Trophoblast cell (in vitro differentiated cells and primary cell): ENCODE results near the gene MAP2K6.

Source experiments
- DNase-seq, 2 donors: peaks; one replicate each; pipeline ENCODE4 v3.0.0-alpha.2; 2016
- H2AFZ ChIP-seq: 2 replicates; pipeline ENCODE4 v1.6.1; 2013; ENCODE audit warnings: low read length, moderate library complexity, mild to moderate bottlenecking; ENCODE audit not compliant: insufficient read depth, poor library complexity
- H2AK5ac ChIP-seq: 2 replicates; pipeline ENCODE4 v1.6.1; 2013; ENCODE audit warnings: mild to moderate bottlenecking, low read length
- H2BK120ac ChIP-seq: 2 replicates; pipeline ENCODE4 v1.6.1; 2013; ENCODE audit warnings: low read length, mild to moderate bottlenecking, moderate library complexity; ENCODE audit not compliant: insufficient read depth, poor library complexity
- H2BK12ac ChIP-seq: 2 replicates; pipeline ENCODE4 v1.6.1; 2013; ENCODE audit warnings: mild to moderate bottlenecking, low read length, moderate library complexity
- H2BK5ac ChIP-seq: 2 replicates; pipeline ENCODE4 v1.6.1; 2013; ENCODE audit warnings: low read length, low read depth, moderate library complexity, mild to moderate bottlenecking; ENCODE audit not compliant: poor library complexity
- H3K14ac ChIP-seq: 2 replicates; pipeline ENCODE4 v1.6.1; 2013; ENCODE audit warnings: mild to moderate bottlenecking, low read length
- H3K18ac ChIP-seq: 2 replicates; pipeline ENCODE4 v1.6.1; 2013; ENCODE audit warnings: mild to moderate bottlenecking, low read length
- H3K23ac ChIP-seq: 2 replicates; pipeline ENCODE4 v1.6.1; 2013; ENCODE audit warnings: low read length
- H3K27ac ChIP-seq: 2 replicates; pipeline ENCODE4 v1.5.1; 2013; ENCODE audit warnings: low read depth, mild to moderate bottlenecking, inconsistent platforms, low read length, moderate library complexity
- H3K27me3 ChIP-seq: 2 replicates; pipeline ENCODE4 v1.6.1; 2013; ENCODE audit warnings: inconsistent platforms, mild to moderate bottlenecking, low read length, moderate library complexity; ENCODE audit not compliant: insufficient read depth
- H3K36me3 ChIP-seq, 2 experiments: 1 replicate in 1 of 2; 2 replicates in 1 of 2; pipeline ENCODE4 v1.6.1; 2013; ENCODE audit warnings: low read length in 2 of 2, mild to moderate bottlenecking in 2 of 2, moderate library complexity in 1 of 2; ENCODE audit not compliant: insufficient read depth in 2 of 2, control insufficient read depth in 1 of 2
- H3K4ac ChIP-seq: 2 replicates; pipeline ENCODE4 v1.6.1; 2013; ENCODE audit warnings: low read depth, mild to moderate bottlenecking, low read length, moderate library complexity
- H3K4me1 ChIP-seq, 2 experiments: 1 replicate in 1 of 2; 2 replicates in 1 of 2; pipeline ENCODE4 v1.6.1; 2013; ENCODE audit warnings: low read length in 2 of 2, mild to moderate bottlenecking in 2 of 2, moderate library complexity in 1 of 2; ENCODE audit not compliant: insufficient read depth in 2 of 2, control insufficient read depth in 1 of 2
- H3K4me2 ChIP-seq: 2 replicates; pipeline ENCODE4 v1.6.1; 2013; ENCODE audit warnings: inconsistent platforms, mild to moderate bottlenecking, low read length, moderate library complexity
- H3K4me3 ChIP-seq: 2 replicates; pipeline ENCODE4 v1.5.1; 2013; ENCODE audit warnings: mild to moderate bottlenecking, low read depth, low read length, inconsistent platforms
- H3K79me1 ChIP-seq: one replicate; pipeline ENCODE4 v1.6.1; 2013; ENCODE audit warnings: low read length
- H3K79me2 ChIP-seq: 2 replicates; pipeline ENCODE4 v1.6.1; 2013; ENCODE audit warnings: low read length, mild to moderate bottlenecking; ENCODE audit not compliant: control insufficient read depth, insufficient read depth, poor library complexity
- H3K9ac ChIP-seq: 2 replicates; pipeline ENCODE4 v1.6.1; 2013; ENCODE audit warnings: mild to moderate bottlenecking, low read length
- H3K9me3 ChIP-seq: 2 replicates; pipeline ENCODE4 v1.6.1; 2013; ENCODE audit warnings: low read depth, mild to moderate bottlenecking, control low read depth, inconsistent platforms, low read length; ENCODE audit not compliant: insufficient read depth
- H4K12ac ChIP-seq: 2 replicates; pipeline ENCODE4 v1.6.1; 2013; ENCODE audit warnings: low read depth, mild to moderate bottlenecking, low read length, moderate library complexity
- H4K8ac ChIP-seq: 2 replicates; pipeline ENCODE4 v1.6.1; 2013; ENCODE audit warnings: low read depth, mild to moderate bottlenecking, low read length, moderate library complexity
- H4K91ac ChIP-seq: one replicate; pipeline ENCODE4 v1.6.1; 2013; ENCODE audit warnings: low read depth, mild to moderate bottlenecking, low read length, moderate library complexity
- WGBS: extraction: QIAGEN DNeasy Blood & Tissue Kit; methylation state at CpG from one replicate; pipeline ENCODE4 v1.1.7; 2013; ENCODE audit warnings: missing lambda C conversion rate; ENCODE audit not compliant: insufficient read length, insufficient coverage; ENCODE audit errors: extremely low coverage; 5-methylcytosine and 5-hydroxymethylcytosine counted together

MAP2K6 gene

DNA sequence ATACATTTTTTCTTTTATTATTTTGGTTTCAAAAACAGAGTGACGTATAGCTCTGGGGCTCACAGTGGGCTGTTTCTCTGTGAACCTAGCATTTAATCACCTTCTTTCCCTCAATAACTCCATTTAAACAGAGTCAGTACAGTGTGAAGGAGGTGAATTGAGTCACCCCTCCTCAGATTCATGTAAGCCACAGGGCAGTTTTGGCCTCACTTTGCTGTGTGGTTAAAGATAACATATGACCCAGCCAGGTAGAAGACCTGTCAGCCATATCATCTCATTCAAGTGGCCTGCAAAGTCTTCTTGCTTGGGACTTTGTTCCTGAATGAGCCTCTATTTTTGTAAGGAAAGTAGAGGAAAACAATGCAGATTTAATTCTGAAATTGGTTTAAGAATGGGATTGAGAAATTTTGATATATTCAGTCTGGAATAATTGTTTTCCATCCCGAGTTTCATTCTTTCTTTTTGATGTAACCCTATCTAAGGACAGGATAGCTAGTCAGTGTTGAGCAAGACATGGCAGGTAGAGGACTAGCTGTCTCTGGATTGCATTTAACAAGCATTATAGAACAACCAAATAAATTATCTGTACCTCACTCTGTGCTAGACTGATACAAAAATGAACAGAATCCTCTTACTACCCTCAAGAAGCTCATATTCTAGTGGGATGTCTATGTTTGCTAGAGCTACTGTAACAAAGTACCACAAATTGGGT is 13.1 kb downstream of the MAP2K6 start:
- Histone ChIP-seq H3K14ac (no peak overlapping the region), H2BK120ac (no peak overlapping the region), H4K8ac (no peak overlapping the region), H2BK12ac (no peak overlapping the region), H3K4me1 (peaks cover 0 to 2% of the 10 kb centered on the region in 2 experiments), H3K27ac (no peak overlapping the region), H3K23ac (no peak overlapping the region), H3K9ac (no peak overlapping the region), H3K79me1 (peaks cover 5% of the 10 kb centered on the region), H2AK5ac (no peak overlapping the region), H2AFZ (no peak overlapping the region), H3K27me3 (no peaks in the 10 kb centered on the region), H3K4me3 (no peak overlapping the region), H4K12ac (no peak overlapping the region), H3K4ac (no peak overlapping the region), H4K91ac (peak overlapping the region; percentile 53), H3K79me2 (no peaks in the 10 kb centered on the region), H3K36me3 (no peaks in the 10 kb centered on the region), H3K4me2 (no peak overlapping the region), H3K18ac (no peak overlapping the region), H3K9me3 (no peaks in the 10 kb centered on the region), H2BK5ac (no peak overlapping the region)
- no CpG with 5 or more reads among the region's 2 CpGs for WGBS
- no peak for DNase-seq

DNA sequence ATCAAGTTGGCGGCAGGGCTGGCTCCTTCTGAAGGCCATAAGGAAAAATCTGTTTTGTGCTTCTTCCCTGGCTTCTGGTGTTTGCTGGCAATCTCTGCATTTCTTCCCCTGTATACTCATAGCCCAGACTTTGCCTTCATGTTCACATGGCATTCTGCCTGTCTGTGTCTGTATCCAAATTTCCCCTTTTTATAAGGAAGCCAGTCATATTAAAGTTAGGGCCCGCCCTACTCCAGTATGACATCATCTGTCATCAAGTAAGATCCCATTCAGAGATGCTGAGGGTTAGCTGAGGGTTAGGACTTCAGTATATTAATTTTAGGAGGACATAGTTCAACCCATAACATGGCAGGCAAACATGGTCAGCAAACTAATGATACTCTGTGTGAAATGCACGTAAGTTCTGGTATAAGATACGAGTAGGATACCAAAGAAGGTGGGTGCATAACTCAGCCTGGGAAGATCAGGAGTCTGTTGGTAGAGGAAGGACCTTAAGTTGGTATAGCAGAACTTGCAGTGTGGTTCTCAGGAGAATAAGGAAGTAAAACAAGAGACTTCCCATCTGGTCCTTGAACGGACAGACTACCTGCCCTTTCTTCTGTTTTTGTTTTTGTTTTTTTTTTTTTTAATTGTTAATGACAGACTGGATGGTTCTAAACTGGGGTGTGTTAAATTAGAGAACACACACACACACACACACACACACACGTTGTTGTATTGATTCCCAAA is 13.9 kb downstream of the MAP2K6 start:
- Histone ChIP-seq H2BK120ac (peak overlapping the region; percentile 45), H3K79me2 (no peaks in the 10 kb centered on the region), H4K8ac (no peak overlapping the region), H2AK5ac (peak overlapping the region; percentile 18), H2AFZ (no peak overlapping the region), H3K9ac (no peak overlapping the region), H3K14ac (peak overlapping the region; percentile 7), H2BK5ac (no peak overlapping the region), H3K79me1 (peaks cover 5% of the 10 kb centered on the region), H2BK12ac (peak overlapping the region; percentile 33), H3K27me3 (no peaks in the 10 kb centered on the region), H3K27ac (no peak overlapping the region), H3K4me2 (no peak overlapping the region), H3K23ac (no peak overlapping the region), H3K18ac (no peak overlapping the region), H3K4me1 (peaks cover 0 to 2% of the 10 kb centered on the region in 2 experiments), H3K9me3 (no peaks in the 10 kb centered on the region), H3K36me3 (no peaks in the 10 kb centered on the region), H3K4ac (no peak overlapping the region), H4K12ac (no peak overlapping the region), H4K91ac (peak overlapping the region; percentile 76), H3K4me3 (no peak overlapping the region)
- no CpG with 5 or more reads among the region's 6 CpGs for WGBS
- DNase-seq = peak in 1 of 2 donors; percentile 14

GRCh38 chr17:69430488-69430887 is 16.0 kb downstream of the MAP2K6 start:
- H2BK12ac ChIP-seq = no peak overlapping the region
- H3K4ac ChIP-seq = no peak overlapping the region
- H2AK5ac ChIP-seq = no peak overlapping the region
- H3K27ac ChIP-seq = peak overlapping the region; percentile 90
- H4K91ac ChIP-seq = no peak overlapping the region
- no peak overlapping the region for H3K18ac ChIP-seq
- no peaks in the 10 kb centered on the region for H3K9me3 ChIP-seq
- H3K79me1 ChIP-seq = peaks cover 5% of the 10 kb centered on the region
- no peak overlapping the region for H3K9ac ChIP-seq
- H3K4me2 ChIP-seq = peak overlapping the region; percentile 19
- H4K8ac ChIP-seq = no peak overlapping the region
- H3K4me3 ChIP-seq = no peak overlapping the region
- H3K4me1 ChIP-seq = peaks cover 0 to 2% of the 10 kb centered on the region in 2 experiments
- no peak overlapping the region for H4K12ac ChIP-seq
- no peak overlapping the region for H3K23ac ChIP-seq
- H2BK120ac ChIP-seq = peak overlapping the region; percentile 48
- no peak overlapping the region for H3K14ac ChIP-seq
- WGBS = no CpG with 5 or more reads among the region's 4 CpGs
- H3K36me3 ChIP-seq = no peaks in the 10 kb centered on the region
- H2BK5ac ChIP-seq = peak overlapping the region; percentile 38
- no peak overlapping the region for H2AFZ ChIP-seq
- DNase-seq = no peak
- no peaks in the 10 kb centered on the region for H3K79me2 ChIP-seq
- H3K27me3 ChIP-seq = no peaks in the 10 kb centered on the region

- no peaks in the 10 kb centered on the region for H3K9me3 ChIP-seq
- no peak overlapping the region for H3K14ac ChIP-seq
- H3K79me1 ChIP-seq = peaks cover 5% of the 10 kb centered on the region
- H3K4me1 ChIP-seq = peaks cover 0 to 2% of the 10 kb centered on the region in 2 experiments
- H2BK5ac ChIP-seq = no peak overlapping the region
- no peak overlapping the region for H3K4me2 ChIP-seq
- H3K36me3 ChIP-seq = no peaks in the 10 kb centered on the region
- H2AK5ac ChIP-seq = no peak overlapping the region
- H4K8ac ChIP-seq = no peak overlapping the region
- no peak overlapping the region for H3K23ac ChIP-seq
- H3K18ac ChIP-seq = no peak overlapping the region
- no peak overlapping the region for H2BK120ac ChIP-seq
- no peak overlapping the region for H2AFZ ChIP-seq
- H4K91ac ChIP-seq = no peak overlapping the region
- peak overlapping the region; percentile 32 for H2BK12ac ChIP-seq
- H3K27me3 ChIP-seq = no peaks in the 10 kb centered on the region
- no peaks in the 10 kb centered on the region for H3K79me2 ChIP-seq
- no peak overlapping the region for H3K27ac ChIP-seq
- no peak overlapping the region for H4K12ac ChIP-seq
- H3K4me3 ChIP-seq = no peak overlapping the region
- no peak for DNase-seq
- H3K9ac ChIP-seq = no peak overlapping the region
- WGBS = no CpG with 5 or more reads among the region's 3 CpGs
- H3K4ac ChIP-seq = no peak overlapping the region
Observed at GRCh38 chr17:69431835-69432234, 17.3 kb downstream of the MAP2K6 start.
